SK-N-SH treated with all-trans-retinoic acid at 6 μM for 48 hours (cell line): ENCODE measurements around the gene DIPK2A.

Experiments
- ATAC-seq: fragments of 200-7000 bp; cut with Tn5 transposase; 3 replicates; pipeline ENCODE4 v1.9.1; 2020; ENCODE audit warnings: mild to moderate bottlenecking, moderate library complexity
- ARNTL ChIP-seq: fragments of 450-650 bp; formaldehyde crosslinking; IDR thresholded peaks from 2 replicates; pipeline ENCODE4 v1.5.0; 2020; ENCODE audit warnings: low read depth, mild to moderate bottlenecking, moderate library complexity, borderline replicate concordance
- BACH2 ChIP-seq: fragments of 250-450 bp; sonication (Bioruptor Pico); IDR thresholded peaks from 2 replicates; pipeline ENCODE4 v1.9.0; 2021; ENCODE audit warnings: mild to moderate bottlenecking, borderline replicate concordance
- CSRNP3 ChIP-seq: fragments of 250-450 bp; sonication (Bioruptor Pico); IDR thresholded peaks from 2 replicates; pipeline ENCODE4 v1.5.1; 2021; ENCODE audit warnings: mild to moderate bottlenecking, moderate library complexity
- ESRRG ChIP-seq: fragments of 250-450 bp; sonication (Bioruptor Pico); IDR thresholded peaks from 2 replicates; pipeline ENCODE4 v1.6.1; 2021; ENCODE audit warnings: mild to moderate bottlenecking
- GLIS3 ChIP-seq: fragments of 250-450 bp; sonication (Bioruptor Pico); IDR thresholded peaks from 2 replicates; pipeline ENCODE4 v1.5.0; 2020; ENCODE audit warnings: mild to moderate bottlenecking, moderate library complexity
- OSR1 ChIP-seq: fragments of 250-450 bp; sonication (Bioruptor Pico); IDR thresholded peaks from 2 replicates; pipeline ENCODE4 v1.8.0; 2022; ENCODE audit warnings: moderate library complexity, mild to moderate bottlenecking, inconsistent platforms
- POU6F1 ChIP-seq: fragments of 250-450 bp; sonication (Bioruptor Pico); IDR thresholded peaks from 2 replicates; pipeline ENCODE4 v1.8.0; 2021; ENCODE audit warnings: low read depth, mild to moderate bottlenecking, moderate library complexity, borderline replicate concordance
- RARB ChIP-seq: fragments of 250-450 bp; sonication (Bioruptor Pico); IDR thresholded peaks from 2 replicates; pipeline ENCODE4 v1.8.0; 2021; ENCODE audit warnings: mild to moderate bottlenecking, moderate library complexity
- SNAI2 ChIP-seq: fragments of 250-450 bp; sonication (Bioruptor Pico); IDR thresholded peaks from 2 replicates; pipeline ENCODE4 v1.5.0; 2020; ENCODE audit warnings: mild to moderate bottlenecking, moderate library complexity
- TCF4 ChIP-seq: fragments of 250-450 bp; sonication (Bioruptor Pico); IDR thresholded peaks from 2 replicates; pipeline ENCODE4 v1.8.0; 2021; ENCODE audit warnings: mild to moderate bottlenecking, moderate library complexity, borderline replicate concordance
- TOX ChIP-seq: fragments of 250-450 bp; sonication (Bioruptor Pico); IDR thresholded peaks from 2 replicates; pipeline ENCODE4 v1.8.0; 2021; ENCODE audit warnings: mild to moderate bottlenecking, moderate library complexity, borderline replicate concordance
- ZFP3 ChIP-seq: fragments of 250-450 bp; sonication (Bioruptor Pico); IDR thresholded peaks from 2 replicates; pipeline ENCODE4 v1.5.0; 2020; ENCODE audit warnings: mild to moderate bottlenecking, moderate library complexity
- ZFP30 ChIP-seq: fragments of 450-650 bp; formaldehyde crosslinking; IDR thresholded peaks from 2 replicates; pipeline ENCODE4 v1.5.0; 2022; ENCODE audit warnings: mild to moderate bottlenecking, moderate library complexity
- ZNF565 ChIP-seq: fragments of 450-650 bp; formaldehyde crosslinking; conservative IDR thresholded peaks from 2 replicates; pipeline ENCODE4 v1.5.0; 2020; ENCODE audit warnings: low read depth, mild to moderate bottlenecking, moderate library complexity
- ZNF70 ChIP-seq: fragments of 450-650 bp; formaldehyde crosslinking; IDR thresholded peaks from 2 replicates; pipeline ENCODE4 v1.5.0; 2020; ENCODE audit warnings: mild to moderate bottlenecking, moderate library complexity
- ZNF8 ChIP-seq: fragments of 450-650 bp; formaldehyde crosslinking; IDR thresholded peaks from 2 replicates; pipeline ENCODE4 v1.5.0; 2020; ENCODE audit warnings: mild to moderate bottlenecking, moderate library complexity
- TF ChIP-seq, protein P1 (sequence below): fragments of 250-450 bp; sonication (Bioruptor Pico); IDR thresholded peaks from 2 replicates; pipeline ENCODE4 v1.5.0; 2020; ENCODE audit warnings: mild to moderate bottlenecking, moderate library complexity
- TF ChIP-seq, protein P2 (sequence below): fragments of 250-450 bp; sonication (Bioruptor Pico); IDR thresholded peaks from 2 replicates; pipeline ENCODE4 v1.5.1; 2020; ENCODE audit warnings: low read depth, mild to moderate bottlenecking, moderate library complexity
- TF ChIP-seq, protein P3 (sequence below): fragments of 250-450 bp; sonication (Bioruptor Pico); IDR thresholded peaks from 2 replicates; pipeline ENCODE4 v1.8.0; 2020; ENCODE audit warnings: mild to moderate bottlenecking, moderate library complexity, borderline replicate concordance

Gene DIPK2A

DNA sequence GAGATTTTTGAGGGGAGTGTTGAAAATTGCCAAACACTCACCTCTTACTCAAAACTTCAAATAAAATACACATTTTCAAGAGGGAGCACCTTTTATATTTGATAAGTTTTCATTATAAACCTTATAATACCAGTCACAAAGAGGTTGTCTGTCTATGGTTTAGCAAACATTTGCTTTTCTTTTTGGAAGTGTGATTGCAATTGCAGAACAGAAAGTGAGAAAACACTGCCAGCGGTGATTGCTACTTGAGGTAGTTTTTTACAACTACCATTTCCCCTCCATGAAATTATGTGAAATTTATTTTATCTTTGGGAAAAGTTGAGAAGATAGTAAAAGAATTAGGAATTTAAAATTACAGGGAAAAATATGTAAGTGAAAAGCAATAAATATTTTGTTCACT lies 20.1 kb downstream of the DIPK2A start (continued):
- TF ChIP-seq, protein P1, sequence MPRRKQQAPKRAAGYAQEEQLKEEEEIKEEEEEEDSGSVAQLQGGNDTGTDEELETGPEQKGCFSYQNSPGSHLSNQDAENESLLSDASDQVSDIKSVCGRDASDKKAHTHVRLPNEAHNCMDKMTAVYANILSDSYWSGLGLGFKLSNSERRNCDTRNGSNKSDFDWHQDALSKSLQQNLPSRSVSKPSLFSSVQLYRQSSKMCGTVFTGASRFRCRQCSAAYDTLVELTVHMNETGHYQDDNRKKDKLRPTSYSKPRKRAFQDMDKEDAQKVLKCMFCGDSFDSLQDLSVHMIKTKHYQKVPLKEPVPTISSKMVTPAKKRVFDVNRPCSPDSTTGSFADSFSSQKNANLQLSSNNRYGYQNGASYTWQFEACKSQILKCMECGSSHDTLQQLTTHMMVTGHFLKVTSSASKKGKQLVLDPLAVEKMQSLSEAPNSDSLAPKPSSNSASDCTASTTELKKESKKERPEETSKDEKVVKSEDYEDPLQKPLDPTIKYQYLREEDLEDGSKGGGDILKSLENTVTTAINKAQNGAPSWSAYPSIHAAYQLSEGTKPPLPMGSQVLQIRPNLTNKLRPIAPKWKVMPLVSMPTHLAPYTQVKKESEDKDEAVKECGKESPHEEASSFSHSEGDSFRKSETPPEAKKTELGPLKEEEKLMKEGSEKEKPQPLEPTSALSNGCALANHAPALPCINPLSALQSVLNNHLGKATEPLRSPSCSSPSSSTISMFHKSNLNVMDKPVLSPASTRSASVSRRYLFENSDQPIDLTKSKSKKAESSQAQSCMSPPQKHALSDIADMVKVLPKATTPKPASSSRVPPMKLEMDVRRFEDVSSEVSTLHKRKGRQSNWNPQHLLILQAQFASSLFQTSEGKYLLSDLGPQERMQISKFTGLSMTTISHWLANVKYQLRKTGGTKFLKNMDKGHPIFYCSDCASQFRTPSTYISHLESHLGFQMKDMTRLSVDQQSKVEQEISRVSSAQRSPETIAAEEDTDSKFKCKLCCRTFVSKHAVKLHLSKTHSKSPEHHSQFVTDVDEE (CRISPR knock-in tag), result no peak
- TF ChIP-seq ZNF565 (no peak), ZNF70 (CRISPR knock-in tag) (no peak), TCF4 (CRISPR knock-in tag) (no peak), ZNF8 (no peak), ZFP3 (CRISPR knock-in tag) (no peak)

DNA sequence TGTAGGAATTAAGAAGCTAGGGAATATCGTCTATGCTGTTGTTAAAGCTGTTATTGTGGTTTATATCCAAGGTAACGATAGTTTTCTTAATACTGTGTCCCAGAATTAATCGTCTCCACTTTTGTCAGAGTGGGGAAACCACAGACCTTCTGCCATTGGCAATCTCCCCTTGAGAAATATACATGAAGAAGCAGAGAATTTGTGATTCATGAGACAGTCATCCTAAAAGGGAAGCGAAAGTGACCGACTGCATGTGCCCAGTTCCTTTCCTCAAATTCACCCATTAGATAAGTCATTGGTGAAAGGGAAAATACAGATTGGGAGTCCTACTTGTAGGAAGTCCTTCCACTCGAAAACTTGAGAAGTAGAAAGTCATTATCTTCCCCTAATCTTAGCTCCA lies 26.6 kb downstream of the DIPK2A start:
- TF ChIP-seq RARB (CRISPR knock-in tag) (no peak), CSRNP3 (CRISPR knock-in tag) (no peak), ESRRG (no peak), TCF4 (CRISPR knock-in tag) (no peak), ARNTL (CRISPR knock-in tag) (no peak), POU6F1 (no peak), TOX (CRISPR knock-in tag) (no peak), ZFP3 (CRISPR knock-in tag) (no peak), ZNF8 (no peak), OSR1 (no peak), GLIS3 (CRISPR knock-in tag) (no peak)
- TF ChIP-seq, protein P2, sequence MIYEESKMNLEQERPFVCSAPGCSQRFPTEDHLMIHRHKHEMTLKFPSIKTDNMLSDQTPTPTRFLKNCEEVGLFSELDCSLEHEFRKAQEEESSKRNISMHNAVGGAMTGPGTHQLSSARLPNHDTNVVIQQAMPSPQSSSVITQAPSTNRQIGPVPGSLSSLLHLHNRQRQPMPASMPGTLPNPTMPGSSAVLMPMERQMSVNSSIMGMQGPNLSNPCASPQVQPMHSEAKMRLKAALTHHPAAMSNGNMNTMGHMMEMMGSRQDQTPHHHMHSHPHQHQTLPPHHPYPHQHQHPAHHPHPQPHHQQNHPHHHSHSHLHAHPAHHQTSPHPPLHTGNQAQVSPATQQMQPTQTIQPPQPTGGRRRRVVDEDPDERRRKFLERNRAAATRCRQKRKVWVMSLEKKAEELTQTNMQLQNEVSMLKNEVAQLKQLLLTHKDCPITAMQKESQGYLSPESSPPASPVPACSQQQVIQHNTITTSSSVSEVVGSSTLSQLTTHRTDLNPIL (CRISPR knock-in tag), result no peak
- TF ChIP-seq, protein P3, sequence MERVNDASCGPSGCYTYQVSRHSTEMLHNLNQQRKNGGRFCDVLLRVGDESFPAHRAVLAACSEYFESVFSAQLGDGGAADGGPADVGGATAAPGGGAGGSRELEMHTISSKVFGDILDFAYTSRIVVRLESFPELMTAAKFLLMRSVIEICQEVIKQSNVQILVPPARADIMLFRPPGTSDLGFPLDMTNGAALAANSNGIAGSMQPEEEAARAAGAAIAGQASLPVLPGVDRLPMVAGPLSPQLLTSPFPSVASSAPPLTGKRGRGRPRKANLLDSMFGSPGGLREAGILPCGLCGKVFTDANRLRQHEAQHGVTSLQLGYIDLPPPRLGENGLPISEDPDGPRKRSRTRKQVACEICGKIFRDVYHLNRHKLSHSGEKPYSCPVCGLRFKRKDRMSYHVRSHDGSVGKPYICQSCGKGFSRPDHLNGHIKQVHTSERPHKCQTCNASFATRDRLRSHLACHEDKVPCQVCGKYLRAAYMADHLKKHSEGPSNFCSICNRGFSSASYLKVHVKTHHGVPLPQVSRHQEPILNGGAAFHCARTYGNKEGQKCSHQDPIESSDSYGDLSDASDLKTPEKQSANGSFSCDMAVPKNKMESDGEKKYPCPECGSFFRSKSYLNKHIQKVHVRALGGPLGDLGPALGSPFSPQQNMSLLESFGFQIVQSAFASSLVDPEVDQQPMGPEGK (CRISPR knock-in tag), result no peak
- TF ChIP-seq, all 23 proteins: peak for 0
- no peak for ATAC-seq

DNA sequence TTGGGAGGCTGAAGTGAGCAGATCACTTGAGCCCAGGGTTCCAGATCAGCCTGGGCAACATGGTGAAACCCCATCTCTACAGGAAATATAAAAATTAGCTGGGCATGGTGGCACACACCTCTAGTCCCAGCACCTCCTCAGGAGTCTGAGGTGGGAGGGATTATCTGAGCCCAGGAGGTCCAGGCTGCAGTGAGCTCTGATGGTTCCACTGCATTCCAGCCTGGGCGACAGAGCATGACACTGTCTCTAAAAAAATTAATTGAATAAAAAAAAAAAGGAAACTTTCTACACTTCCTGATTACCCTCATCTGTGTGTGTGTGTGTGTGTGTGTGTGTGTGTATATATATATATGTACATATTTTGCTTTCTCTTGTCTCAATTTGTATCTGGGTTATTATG lies 31.4 kb downstream of the DIPK2A start:
- ATAC-seq, result no peak
- TF ChIP-seq ZFP30 (CRISPR knock-in tag), result no peak
- no peak for TF ChIP-seq ZNF565
- TF ChIP-seq, protein P2 (CRISPR knock-in tag), result no peak
- TF ChIP-seq, protein P3 (CRISPR knock-in tag), result no peak
- TF ChIP-seq ARNTL (CRISPR knock-in tag), result no peak
- TF ChIP-seq RARB (CRISPR knock-in tag), result no peak
- no peak for TF ChIP-seq BACH2 (CRISPR knock-in tag)
- TF ChIP-seq, protein P1 (CRISPR knock-in tag), result no peak
- TF ChIP-seq TOX (CRISPR knock-in tag), result no peak
- TF ChIP-seq ESRRG, result no peak
- TF ChIP-seq CSRNP3 (CRISPR knock-in tag), result no peak
- no peak for TF ChIP-seq OSR1
- no peak for TF ChIP-seq TCF4 (CRISPR knock-in tag)
- no peak for TF ChIP-seq SNAI2
